Activated CD4-positive, alpha-beta T cell treated with anti-CD3 and anti-CD28 coated beads for 1 hour (primary cell): Measurements from ENCODE around the gene HHIPL1.

Experiments used
- DNase-seq: peaks from one replicate; pipeline ENCODE4 v3.0.0-alpha.2; 2020

HHIPL1 gene

DNA sequence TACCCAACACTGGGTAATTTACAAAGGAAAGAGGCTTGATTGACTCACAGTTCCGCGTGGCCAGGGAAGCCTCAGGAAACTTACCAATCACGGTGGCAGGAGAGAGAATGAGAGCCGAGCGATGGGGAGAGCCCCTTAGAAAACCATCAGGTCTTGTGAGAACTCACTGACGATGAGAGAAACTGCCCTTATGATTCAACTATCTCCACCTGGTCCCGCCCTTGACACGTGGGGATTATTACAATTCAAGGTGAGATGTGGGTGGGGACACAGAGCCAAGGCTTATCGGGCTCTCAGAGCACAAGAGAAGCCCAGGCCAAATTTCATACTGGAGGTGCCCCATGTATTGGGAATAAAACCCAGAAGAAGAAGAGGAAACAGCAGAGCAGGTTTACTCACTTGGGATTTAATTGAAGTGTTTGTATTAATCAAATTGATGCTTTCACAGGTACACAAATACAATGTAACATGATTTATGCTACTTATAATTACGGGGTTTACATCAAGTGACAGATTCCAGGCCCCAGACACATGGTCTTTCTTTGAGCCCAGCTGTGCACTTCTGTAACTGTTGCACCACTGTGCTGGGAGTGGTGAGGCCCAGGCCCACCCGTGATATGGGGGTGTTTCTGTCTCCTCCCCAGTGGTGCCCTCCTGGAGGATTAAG, 32.7 kb upstream of the HHIPL1 start:
- DNase-seq: no peak

DNA sequence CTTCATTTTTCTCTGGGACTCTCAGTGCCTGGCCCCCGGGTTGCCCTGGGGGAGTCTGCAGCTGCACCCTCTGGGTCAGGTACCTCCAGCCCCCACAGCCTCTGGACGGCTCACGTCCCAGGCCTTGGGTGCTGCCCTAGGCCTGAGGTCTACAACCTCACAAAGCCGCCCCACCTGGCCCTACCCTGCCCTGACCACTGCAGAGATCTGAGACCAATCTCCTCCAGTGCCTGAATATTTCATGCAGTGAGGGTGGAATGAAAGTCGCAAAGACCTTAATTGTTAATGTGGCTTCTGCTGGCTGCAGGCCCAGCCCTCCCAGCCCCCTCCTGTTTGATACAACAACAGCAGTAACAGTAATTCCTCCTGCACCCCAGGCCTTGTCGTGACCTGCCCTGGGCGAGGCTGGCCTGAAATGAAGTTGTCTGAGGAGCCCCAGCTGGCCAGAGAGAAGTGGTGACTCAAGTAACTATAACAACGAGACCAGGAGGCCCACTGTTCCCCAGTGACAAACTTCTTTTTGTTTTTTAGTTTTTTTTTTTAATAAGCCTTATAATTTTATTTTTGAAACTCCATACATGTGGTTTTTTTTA, 32.1 kb upstream of the HHIPL1 start:
- no peak for DNase-seq

DNA sequence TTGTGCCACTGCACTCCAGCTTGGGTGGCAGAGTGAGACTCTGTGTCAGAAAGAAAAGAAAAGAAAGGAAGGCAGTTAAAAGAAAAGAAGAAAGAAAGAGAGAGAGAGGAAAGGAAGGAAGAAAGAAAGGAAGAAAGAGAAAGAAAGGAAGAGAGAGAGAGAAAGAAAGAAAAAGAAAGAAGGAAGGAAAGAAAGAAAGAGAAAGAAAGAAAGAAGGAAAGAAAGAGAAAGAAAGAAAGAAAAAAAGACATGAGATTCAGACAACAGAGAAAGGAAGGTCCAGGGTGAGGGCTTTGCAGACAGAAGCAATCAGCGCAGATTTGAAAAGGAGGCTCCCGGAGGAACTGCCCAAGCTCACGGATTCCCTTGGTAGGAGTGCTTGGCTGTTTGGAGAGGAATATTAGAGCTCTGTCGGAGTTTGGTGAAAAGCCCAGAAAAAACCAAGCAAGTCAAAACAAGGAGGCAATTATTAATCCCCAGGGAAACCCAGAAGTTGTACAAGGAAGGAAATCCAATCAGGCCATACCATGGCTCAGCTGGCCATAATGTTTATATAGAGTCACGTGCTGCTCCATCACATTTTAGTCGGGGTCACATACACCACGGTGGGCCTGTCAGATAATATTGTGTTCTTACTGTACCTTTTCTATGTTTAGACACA, 29.3 kb upstream of the HHIPL1 start:
- DNase-seq: no peak

DNA sequence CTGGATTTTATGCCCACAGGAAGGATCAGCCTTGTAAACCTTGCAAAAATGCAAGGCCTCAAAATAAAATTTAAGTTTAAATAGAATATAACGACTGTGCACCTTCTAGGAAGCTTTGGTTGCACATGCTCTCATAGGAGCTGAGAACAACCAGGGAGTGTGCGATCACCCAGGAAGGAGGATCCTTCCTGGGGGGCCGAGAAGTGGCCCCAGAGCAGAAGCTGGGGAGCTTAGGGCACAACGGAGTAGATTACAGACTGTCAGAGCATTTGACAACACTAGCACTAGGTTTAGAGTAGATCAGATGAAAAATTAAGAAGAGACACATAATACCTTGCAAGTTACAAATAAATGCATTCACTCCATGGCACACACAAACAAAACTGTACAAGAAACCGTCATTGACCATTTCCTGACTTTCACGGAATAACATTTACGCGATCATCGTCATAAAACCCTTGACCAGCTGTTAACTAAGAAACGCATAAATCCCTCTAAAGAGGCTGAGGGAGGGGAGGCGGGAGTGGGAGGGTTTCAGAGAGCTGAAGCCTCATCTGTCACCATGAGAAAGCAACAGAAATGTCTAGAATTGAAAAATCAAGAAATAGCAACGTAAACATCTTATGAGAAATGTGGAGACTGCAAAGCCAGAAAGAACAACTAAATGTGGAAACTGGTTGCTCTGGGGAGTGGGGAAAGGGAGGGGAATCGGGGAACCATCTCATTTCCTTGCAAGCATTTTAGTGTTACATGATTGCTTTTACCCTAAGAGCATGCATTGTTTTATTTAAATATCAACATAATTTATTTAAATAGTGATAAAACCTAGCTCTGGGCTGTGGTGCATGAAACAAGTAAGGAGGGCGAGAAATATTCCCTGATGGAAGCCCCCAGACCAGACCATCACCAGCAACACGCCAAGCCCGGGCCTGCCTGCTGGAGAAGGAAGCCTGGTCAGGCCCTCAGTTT, 27.8 kb upstream of the HHIPL1 start:
- DNase-seq: no peak

DNA sequence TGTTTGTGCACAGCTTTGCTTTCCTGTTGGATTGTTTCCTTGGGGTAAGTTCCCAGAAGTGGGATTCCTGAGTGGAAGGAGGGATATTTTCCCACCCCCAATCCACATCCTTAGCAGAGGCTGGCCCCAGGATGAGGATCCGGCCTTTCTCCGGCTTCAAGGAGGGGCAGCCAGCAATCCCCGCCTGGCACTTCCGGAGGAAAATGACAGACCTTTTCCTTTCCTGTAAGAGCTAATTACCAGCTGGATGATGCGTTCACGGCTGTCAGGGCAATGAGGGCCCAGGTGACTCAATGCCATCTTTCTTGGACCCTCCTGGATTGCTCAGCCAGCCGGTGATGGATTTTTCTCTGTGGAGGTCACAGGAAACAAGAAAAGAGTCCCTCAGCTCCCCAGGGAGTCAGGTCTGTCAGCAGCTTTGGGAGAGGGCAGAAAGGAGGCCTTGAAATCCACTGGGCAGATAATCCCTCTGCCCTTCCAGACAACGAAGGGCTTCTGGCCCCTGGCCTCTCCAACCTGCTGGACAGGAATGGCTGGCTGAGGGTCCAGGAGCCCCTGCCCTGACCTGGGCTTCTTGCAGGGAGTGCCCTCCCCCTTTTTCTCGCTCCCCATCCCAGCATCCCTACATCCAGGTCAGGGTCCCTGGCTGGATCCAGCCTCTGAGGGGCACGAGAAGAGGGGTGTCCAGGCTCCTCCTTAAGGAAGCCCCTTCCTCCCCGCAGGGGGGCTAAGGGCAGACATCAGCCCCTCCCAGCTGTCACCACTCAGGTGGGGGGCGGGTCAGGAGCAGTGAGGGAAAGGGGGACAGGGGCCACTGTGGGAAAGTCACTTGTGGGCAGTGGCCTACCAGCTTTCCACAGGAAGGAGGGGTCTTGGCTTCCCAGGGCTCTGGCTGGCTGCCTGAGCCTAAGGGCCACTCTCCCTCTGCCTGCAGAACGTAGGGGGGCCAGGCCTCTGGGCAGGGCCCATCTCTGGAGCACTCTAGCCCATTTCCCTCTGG, 24.8 kb upstream of the HHIPL1 start:
- DNase-seq: no peak

DNA sequence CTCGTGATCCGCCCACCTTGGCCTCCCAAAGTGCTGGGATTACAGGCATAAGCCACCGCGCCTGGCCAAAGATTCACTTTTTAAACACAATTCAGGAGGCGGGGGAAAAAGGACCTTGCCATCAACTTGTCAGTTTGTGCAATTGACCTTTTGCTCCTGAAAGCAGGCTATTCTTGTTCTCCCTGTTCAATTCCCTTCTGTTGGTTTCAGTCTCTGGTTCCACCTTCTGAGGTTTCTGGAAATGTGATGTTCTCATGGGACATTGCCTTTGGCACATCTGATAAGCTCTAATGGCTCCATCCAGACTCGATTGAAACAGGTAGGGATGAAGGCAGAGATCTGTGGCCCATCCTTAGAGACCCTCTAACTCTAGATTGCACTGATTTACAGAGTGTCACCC, 23.0 kb upstream of the HHIPL1 start:
- no peak for DNase-seq

DNA sequence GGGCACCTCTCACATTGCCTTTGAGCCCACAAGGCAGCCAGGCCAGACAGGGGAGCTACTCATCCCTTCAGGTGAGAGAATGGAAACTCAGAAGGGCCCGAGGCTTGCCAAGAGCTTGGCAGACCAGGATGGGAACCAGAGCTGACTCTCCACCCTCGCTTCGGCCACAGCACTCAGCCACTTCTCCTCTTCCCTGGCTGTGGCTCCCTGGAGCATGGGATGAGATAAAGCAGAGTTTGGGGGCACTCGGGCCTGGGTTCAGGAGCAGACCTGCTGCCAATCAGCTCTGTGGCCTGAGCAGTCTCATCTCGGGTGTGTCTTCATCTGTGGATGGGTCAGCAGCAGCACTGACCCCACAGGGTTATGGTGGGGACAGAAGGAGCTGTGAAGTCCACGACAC, 20.9 kb upstream of the HHIPL1 start:
- DNase-seq: no peak

DNA sequence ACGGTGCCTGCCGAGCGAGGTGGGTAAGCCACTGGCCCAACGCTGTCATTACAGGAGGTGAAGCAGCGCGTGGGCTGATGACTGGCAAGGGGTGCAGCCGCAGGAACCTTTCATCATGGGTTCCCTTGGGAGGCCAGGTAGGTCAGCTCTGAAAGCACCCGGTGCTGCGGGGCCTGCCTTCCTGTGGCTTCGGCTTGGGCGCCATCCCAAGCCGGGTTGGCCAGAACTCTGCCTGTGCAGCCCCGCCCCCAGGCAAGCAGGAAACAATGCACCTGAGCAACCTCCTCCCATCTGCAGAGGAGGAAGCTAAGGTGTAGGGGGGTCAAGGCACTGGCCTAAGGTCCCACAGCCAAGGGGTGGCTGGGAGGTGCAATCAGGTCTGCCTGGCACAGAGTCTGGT, 20.0 kb upstream of the HHIPL1 start:
- no peak for DNase-seq

DNA sequence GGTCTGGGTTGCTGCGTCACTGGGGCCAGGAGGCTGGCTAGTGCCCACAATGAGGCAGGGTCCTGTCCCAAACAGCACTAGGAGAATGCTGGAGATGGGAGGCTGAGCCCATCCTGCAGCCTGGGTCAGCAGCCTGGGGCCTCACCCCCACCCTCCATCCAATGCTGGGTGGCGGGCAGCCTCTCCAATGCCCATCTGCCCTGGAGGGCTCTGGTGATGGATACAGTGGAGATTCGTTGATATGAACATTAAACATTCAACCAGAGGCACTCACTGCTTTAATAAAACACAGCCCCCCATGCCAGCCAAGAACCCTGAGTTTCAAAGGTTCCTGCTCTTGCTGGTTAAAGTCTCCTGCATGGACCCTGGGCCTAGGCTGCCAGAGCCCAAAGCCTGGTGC, 19.5 kb upstream of the HHIPL1 start:
- DNase-seq: no peak

DNA sequence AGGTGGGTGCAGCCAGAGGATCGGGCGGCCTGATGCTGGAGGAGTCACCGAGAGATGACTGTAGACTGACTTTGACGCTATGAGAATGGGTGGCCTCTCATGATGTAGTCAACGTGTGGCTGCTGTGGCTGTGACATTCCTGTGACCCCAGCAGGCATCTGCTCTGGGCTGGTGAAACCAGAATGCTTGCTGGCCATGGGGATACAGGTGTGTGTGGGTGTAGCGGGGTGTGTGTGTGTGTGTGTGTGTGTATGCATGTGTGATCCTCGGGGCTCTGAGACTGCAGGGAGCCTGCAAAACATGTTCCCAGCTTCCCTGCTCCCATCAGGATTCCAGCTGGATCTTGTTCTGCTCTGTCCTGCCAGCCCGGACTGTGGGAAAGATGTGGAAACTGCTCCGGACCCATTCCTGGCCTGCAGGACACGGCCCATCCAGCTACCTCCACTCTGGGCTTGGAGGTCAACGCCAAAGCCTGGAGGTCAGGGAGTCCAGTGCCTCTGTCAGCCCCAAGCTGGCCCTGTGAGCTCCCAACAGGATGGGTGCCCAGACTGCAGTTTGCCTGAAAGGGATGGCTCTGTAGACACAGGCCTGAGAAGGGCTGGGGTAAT, 18.8 kb upstream of the HHIPL1 start:
- DNase-seq: no peak

DNA sequence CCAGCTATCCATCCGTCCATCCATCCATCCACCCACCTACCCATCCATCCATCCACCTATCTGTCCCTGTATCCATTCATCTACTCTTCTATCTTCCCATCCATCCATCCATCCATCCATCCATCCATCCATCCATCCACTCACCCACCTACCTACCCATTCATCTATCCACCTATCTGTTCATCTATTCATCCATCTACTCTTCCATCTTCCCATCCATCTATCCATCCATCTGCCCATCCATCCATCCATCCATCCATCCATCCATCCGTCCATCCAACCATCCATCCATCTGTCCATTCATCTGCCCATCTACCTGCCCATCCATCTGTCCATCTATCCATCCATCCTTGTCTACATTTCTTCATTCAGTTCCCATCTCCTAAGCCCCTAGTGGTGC, 17.8 kb upstream of the HHIPL1 start:
- no peak for DNase-seq

DNA sequence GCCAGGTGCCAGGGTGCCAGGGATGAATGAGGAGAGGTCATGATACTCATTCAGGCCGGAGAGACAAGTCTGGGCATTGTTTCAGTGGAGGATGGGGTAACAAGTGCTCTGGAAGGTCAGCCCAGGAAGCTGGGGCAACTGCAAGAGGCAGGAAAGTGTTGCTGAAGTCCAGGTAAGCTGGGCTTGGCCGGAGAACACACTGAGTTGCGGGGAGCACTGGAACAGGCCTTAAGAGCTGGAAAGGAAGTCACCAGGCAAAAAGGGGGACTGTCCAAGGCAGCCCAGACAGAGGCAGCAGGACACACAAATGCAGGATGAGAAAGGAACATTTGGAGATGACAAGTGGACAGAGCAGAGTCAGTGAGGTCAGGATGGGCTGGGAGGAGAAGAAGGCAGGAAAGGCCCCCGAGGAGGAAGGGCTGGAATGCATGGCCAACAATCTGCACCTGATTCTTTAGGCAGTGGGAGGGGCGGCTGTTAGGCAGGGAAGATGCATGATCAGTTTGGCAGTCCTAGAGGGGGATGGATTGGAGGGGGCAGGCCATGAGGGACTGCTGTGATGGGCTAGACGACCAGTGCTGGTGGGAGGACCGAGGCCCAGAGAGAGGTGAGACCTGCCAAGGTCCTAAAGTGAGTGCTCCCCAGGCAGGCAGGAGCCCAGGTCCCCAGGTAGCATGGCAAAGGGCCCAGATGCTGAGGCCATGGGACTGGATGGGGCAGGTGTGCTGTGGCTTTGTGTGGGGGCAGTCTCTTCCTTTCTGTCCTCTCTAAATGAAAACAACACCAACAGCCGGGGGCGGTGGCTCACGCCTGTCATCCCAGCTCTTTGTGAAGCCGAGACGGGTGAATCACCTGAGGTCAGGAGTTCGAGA, 17.2 kb upstream of the HHIPL1 start:
- DNase-seq: no peak

DNA sequence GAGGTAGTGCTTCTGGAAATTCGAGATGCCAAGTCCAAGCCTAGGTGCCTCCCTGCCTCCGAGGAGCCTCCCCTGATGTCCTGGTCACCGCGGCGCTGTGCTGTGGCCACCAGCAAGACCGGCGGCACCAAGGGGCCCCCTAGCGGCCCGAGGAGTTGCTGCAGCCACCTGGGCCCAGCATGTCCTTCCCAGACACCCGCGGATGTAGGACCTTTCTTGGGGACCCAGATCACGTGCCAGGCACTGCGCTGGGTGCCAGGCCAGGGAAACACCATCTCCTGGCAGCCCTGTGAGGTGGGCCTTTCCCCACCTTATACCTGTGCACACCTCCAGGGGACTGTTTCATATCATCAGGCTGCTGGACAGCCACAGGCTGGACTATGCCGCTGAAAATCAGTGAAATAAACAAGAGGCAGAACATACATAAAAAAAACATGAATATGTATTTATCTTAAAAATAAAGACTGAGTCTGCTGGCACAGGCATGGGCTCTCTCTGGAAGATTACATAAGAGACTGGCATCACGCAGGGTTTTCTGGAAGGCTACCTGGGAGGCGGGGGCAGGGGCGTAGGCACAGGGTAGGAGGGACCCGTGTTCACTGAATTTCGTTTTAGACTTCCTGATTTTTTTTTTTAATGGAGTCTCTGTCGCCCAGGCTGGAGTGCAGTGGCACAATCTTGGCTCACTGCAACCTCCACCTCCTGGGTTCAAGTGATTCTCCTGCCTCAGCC, 15.9 kb upstream of the HHIPL1 start:
- peak; percentile 46 for DNase-seq

DNA sequence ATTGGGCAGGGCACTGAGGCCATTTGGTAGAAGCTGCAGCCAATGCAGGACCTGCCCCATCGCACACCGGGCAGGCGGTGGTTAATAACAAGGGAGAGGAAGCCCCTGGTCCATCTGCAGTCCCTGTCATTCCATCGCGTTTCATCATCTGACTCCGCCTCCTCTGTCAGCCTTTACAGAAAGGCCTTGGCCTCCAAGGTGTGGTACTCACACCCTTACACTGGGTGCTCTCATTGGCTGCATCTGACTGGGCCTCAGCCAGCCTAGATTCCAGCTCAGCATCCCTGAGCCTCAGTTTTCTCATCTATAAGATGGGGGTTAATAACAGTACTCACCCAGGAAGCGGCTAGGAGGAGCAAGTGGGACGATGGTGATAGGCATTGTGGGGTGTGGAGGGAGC, 14.7 kb upstream of the HHIPL1 start:
- DNase-seq: no peak

DNA sequence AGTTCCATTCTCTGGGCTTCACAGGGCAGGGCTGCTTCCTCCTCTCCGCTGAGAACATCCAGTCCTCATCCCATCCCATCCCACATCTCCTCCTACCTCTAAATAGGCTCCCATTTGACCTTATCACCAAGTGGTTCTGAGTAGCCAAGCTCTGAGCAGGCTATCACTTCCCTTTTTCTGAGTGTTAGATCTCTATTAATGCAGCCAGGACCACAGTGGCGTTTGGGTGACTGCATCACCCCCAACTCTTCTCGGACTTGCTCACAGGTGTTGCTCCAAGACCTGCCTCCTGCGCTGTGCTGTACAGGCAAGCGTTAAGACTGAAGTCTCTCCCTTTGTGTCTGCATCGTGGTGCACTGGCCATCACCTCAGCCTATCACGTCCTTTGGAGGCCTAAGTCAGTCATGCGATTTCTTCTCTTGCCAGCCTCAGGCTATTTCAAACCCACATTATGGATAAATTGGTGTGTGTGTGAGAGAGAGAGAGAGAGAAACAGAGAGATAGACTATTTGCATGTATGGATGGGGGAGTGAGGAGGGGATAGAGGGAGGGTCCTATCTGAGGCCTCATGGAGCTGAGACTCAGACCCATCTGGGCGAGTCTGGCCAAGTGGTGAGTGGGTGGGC, 12.4 kb upstream of the HHIPL1 start:
- no peak for DNase-seq

DNA sequence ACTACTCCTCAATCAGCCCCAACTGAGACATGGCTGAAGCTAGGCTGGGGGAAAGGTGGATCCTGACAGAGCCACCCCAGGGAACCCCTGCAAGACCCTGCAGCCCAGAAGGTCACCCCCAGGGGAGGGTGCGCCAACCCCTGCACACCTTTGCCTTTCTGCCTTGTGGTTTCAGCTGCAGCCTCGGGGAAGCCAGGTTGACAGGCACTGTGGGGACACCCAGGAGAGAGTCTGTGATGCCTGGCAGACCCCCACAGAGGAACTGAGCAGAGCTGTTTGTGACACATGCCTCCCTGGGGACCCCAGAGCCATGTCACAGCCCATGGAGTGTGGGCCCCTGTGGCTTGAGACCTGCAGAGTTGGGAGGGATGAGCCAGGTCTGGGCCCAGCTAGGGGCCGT, 11.8 kb upstream of the HHIPL1 start:
- DNase-seq: no peak

DNA sequence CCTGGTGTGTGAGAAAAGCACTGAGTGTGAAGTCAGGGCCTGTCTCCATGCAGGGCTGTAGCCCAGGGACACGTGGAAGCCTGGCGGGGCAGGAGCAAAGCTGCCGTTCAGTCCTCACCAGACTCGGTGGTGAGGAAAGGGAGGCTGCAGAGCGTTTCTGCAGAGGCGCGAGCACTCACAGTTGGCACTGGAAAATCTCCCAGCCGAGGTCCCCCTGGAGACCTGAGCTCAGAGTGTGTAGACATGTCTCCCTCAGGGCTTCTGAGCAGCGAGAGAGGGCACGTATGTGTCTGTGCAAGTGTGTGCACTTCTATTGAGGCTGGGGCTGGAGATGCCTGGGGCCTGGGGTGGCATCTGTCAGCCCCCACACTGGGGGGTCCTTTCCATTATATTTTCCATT, 11.0 kb upstream of the HHIPL1 start:
- DNase-seq: no peak

DNA sequence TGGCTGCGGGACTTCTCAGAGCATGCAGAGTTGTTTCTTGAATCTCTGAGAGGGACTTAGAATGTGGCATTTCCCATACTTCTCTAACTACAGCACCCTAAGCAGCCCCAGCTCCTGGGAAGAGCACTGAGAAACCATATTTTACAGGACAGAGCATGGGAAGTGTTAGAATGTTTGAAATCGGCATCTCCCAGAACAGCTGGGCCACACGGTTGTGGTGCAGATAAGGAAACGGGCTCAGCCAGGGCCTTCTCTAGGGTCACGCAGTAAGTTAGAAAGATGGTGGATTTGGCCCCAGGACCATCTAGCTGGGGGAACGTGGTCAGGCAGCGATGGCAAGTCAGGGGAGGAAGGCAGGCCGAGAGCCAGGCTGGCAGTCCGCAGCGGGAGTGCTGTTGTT, 10.5 kb upstream of the HHIPL1 start:
- DNase-seq: no peak

DNA sequence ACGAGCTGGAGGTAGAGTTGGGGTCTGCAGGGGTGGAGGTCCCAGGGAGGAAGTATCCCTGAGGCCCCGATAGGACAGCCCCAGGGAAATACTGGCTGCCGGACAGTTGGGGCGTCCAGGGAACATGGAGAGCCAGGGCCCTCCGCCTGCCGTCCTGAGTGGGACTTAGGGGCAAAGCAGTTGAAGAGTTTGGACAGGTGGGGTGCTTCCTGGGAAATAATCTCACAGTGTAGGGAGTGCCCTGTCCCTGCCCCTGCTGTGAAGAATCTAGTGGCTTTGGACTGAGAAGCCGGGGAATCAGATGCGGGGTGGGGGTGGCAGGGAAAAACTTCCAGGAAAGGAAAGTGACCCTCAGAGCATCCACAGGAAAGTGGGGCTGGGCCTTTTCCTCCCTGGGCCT, 9.8 kb upstream of the HHIPL1 start:
- DNase-seq: no peak

DNA sequence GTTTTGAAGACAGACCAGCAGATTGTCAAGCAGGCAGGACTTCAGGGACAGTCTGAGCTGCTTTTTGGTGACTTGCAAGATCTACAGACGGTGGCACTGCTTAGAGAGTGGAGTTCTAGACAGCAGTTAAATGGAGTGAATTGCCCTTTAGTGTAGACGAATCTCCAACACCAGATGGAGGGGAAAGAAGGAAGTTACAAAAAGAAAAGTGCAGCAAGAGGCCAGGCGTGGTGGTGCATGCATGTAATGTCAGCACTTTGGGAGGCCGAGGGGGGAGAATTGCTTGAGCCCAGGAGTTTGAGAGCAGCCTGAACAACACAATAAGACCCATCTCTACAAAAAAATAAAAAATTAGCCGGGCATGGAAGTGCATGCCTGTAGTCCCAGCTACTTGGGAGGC, 8.4 kb upstream of the HHIPL1 start:
- no peak for DNase-seq
